GM18526 (cell line): ENCODE data around the gene PAPLN.

Source experiments
- POLR2A ChIP-seq: IDR thresholded peaks from 3 replicates; pipeline ENCODE4 v1.6.1; 2011; ENCODE audit not compliant: insufficient read length; ENCODE audit errors: extremely low read depth

The PAPLN gene

GRCh38 chr14:73225496-73225895 is 11.8 kb upstream of the PAPLN start:
- no peak for TF ChIP-seq POLR2A

- TF ChIP-seq POLR2A: no peak
Measured at GRCh38 chr14:73227812-73228781, 9.2 kb upstream of the PAPLN start.

DNA sequence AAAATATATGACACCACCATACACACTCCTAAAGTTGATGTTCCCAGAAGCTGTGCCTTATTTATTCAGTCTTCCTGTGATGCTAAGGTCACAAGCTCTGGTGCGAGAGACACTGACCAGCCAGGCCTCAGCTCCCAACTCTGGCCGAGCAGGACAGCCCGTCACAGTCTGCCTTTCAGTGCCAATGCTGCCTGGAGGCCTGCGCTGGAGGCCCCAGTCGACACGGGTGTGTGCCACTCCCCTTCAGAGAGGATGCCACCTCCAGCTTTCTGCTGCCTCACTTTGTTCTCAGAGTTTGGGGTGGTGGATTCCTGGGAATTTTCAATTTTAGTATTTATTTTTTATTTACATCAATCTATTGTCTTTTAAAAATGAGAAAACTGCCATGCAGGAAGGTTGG is 7.3 kb upstream of the PAPLN start:
- no peak for TF ChIP-seq POLR2A

- TF ChIP-seq POLR2A: no peak
Measured at GRCh38 chr14:73231981-73232851, 5.1 kb upstream of the PAPLN start.

GRCh38 chr14:73232984-73233383 is 4.3 kb upstream of the PAPLN start:
- no peak for TF ChIP-seq POLR2A

DNA sequence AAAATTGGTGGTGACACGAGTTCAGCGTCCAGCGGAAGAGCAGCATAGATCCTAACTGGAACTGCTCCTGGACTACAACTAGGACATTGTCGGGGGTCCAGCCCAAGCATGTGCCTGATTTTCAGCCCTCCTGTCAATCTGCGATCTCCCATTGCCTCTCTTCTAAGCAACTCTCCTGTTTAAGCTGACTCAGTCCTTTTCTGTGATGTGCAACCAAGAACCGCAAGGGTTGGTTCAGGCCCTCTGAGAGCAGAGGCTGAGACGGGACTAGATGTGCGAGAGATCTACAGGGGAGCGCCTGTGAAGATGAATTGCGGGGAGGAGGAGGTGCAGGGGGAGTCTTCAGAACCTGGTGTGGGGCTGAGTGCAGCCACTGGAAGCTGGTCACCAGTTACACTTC is 3.7 kb upstream of the PAPLN start:
- TF ChIP-seq POLR2A: no peak

DNA sequence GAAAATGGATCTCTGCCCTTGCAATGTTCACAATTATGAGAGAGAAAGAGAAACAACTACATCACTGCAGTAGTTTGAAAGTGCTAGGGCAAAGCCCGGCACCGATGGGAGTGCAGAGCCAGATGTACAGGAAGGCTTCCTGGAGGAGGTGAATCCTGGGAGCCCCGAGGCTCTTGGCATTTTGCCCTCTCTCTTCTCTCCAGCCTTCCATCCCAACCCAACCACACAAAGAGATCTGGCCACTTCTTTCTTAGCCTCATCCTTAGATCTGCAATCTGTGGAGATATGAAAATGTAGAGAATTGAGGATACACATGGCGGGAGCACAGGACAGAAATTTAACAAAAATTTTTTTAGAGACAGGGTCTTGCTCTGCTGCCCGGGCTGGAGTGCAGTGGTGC is 3.3 kb upstream of the PAPLN start:
- TF ChIP-seq POLR2A: no peak

GRCh38 chr14:73234586-73235394 is 2.5 kb upstream of the PAPLN start:
- no peak for TF ChIP-seq POLR2A

DNA sequence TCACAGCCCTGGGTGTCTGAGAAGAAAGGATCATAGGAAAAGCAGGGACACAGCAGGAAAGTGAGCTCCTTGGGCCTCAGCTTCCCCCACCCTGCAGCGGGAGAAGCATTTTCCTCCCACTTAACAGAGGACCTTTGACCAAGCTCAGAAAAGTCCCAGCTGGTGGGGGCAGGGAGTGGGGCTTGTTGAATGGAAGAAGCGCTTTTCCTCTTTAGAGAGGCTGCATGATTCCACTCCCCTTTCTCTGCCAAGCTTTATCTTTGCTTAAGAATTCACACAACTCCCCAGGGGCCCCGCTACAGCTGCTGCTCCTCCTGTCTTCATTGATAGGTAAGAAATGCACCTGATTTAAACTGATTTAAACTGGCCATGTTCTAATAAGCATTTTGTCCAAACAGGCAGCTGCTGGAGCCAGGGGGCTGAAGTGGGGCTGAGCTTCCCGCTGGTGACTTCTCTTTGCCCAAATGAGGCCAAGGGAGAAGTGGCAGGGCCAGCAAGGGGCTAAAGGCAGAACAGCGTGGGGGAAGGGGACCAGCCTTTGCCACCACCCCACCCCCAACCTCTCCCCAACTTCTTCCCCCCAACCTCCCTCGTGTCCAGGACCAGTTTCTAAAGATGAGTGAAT is 1.7 kb upstream of the PAPLN start:
- TF ChIP-seq POLR2A: no peak

DNA sequence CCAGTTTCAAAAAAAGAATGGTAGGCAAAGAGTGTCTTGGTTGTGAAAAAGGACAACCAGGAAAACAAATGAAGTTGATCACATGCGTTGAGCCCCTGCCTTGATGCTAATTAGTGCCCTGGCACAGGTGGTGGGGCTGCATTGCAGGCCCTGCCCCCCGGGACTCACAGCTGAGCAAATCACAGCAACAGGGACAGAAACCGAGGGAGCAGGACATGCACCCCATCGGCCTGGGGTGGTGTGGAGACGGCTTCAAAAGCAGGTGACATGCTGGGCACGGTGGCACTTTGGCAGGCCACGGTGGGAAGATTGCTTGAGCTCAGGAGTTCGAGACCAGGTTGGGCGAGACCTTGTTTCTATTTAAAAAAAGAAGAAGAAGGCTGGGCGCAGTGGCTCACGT is 1.1 kb upstream of the PAPLN start:
- no peak for TF ChIP-seq POLR2A

GRCh38 chr14:73236752-73237218 is 521 bp upstream of the PAPLN start:
- no peak for TF ChIP-seq POLR2A

GRCh38 chr14:73237786-73238423 is 599 bp downstream of the PAPLN start:
- no peak for TF ChIP-seq POLR2A

GRCh38 chr14:73238424-73238852 is 1.1 kb downstream of the PAPLN start:
- TF ChIP-seq POLR2A: no peak

DNA sequence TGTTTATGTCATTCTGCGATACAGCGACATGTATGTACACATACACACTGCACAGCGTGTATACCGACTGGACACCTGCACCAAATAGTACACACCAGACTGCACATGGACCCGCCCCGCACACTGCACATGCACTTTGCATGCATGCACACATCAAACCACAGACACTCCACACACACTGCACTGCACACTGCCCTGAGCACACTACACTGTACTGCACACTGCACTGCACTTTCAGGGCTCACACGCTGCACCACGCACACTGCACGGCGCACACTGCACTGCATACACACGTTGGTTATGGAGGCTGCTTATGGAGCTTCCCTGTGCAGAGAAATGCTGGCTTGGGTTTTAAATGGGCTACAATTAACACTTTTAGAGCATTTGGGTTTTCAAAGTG is 1.6 kb downstream of the PAPLN start:
- no peak for TF ChIP-seq POLR2A

- TF ChIP-seq POLR2A: no peak
Measured at GRCh38 chr14:73239393-73240241, 2.3 kb downstream of the PAPLN start.
